Measurements from ENCODE around the gene CELA2A. TPM values are rescaled to one million over a fixed set of nuclear protein-coding genes. Genes with fewer than 3 reads are reported as not detected.
"Not testable (repeated sequence)": the region's sequence is repeated elsewhere in the genome, so short reads cannot be mapped to it uniquely, and the experiment has no call there.

Gene CELA2A
- total RNA-seq, 2 experiments from 2014 or later = not detected

DNA sequence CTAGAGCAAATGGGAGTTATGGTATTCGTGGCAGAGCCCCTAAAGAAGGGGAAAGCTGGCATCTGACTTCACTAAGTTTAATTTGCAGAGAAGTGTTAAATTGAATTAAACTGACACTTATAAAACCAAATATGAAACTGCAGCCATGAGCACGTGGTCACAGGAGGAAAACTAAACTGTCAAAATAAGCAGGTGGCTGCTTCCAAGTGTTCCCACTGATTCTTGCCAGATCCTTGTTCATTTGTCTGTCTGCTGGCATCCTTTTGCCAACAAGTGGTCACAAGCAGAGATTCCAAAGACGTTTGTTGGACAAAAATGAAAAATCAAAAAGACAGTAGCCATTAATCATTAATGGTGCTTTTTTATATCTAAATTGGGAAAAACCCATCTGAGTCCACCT, 12.8 kb downstream of the CELA2A start:
- POLR2A ChIA-PET = no interaction called here
- Histone ChIP-seq H3K4me1 (ENCODE audit: insufficient read depth, low read length, poor library complexity, severe bottlenecking) (no peaks in the 10 kb centered on the region), H3K9me3 (ENCODE audit: low read length) (no peaks in the 10 kb centered on the region), H4K20me1 (ENCODE audit: insufficient read depth, low read length) (no peaks in the 10 kb centered on the region), H3K36me3 (ENCODE audit: insufficient read depth, low read length) (no peaks in the 10 kb centered on the region), H3K79me2 (ENCODE audit: insufficient read depth, low read depth, low read length) (no peaks in the 10 kb centered on the region), H3K4me3 (ENCODE audit: low read depth, low read length, poor library complexity, severe bottlenecking) (no peak overlapping the region), H3K27ac (ENCODE audit: low read depth, low read length, poor library complexity, severe bottlenecking) (no peak overlapping the region), H3K9me2 (ENCODE audit: insufficient read depth, low read length) (no peaks in the 10 kb centered on the region), H2AFZ (ENCODE audit: low read length) (no peak overlapping the region), H3K4me2 (ENCODE audit: low read length) (no peak overlapping the region)
- CTCF ChIA-PET (ENCODE audit: unreplicated experiment) = no interaction called here
- TF ChIP-seq EZH2phosphoT487 (IDR thresholded peaks at IDR 0.05; ENCODE audit: borderline replicate concordance, low read depth, low read length) = no peak
- TF ChIP-seq, protein P1, sequence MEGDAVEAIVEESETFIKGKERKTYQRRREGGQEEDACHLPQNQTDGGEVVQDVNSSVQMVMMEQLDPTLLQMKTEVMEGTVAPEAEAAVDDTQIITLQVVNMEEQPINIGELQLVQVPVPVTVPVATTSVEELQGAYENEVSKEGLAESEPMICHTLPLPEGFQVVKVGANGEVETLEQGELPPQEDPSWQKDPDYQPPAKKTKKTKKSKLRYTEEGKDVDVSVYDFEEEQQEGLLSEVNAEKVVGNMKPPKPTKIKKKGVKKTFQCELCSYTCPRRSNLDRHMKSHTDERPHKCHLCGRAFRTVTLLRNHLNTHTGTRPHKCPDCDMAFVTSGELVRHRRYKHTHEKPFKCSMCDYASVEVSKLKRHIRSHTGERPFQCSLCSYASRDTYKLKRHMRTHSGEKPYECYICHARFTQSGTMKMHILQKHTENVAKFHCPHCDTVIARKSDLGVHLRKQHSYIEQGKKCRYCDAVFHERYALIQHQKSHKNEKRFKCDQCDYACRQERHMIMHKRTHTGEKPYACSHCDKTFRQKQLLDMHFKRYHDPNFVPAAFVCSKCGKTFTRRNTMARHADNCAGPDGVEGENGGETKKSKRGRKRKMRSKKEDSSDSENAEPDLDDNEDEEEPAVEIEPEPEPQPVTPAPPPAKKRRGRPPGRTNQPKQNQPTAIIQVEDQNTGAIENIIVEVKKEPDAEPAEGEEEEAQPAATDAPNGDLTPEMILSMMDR (conservative IDR thresholded peaks at IDR 0.05; ENCODE audit: low read length) = no peak
- intact Hi-C loops (cut with micrococcal nuclease; ENCODE audit: unreplicated experiment) = no loop called here
- no TSS peak for BruUV-seq (replicated peaks)
- DNase-seq (ENCODE audit: low spot score) = no peak

DNA sequence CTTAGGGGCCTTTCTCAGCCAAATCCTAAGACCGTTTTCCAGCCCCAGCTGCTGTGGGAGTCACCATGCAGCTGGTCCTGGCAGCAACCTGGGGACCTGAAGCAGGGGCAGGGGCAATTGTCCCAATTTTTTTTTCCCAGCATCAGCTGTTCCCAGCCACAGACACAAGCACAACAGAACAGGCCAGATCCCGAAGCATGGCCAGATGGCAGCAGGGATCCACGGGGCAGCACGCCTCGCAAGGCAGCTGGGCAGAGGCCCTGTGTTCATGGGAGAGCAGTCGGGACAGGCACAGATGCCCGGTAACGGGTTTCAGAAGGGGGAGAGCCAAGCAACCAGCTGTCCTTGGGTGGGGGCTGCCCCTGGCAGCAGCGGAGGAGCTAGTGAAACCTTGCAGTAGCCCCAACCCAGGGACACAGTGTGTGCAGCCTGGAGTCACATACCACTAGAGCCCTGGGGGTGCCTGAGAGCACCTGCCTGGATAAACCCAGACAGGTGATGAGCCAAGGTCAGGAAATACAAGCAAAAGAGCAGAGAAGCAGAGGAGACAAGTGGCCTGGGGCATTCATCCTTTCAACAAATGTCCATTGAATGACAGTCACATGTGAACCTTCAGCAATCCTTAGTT, 13.4 kb downstream of the CELA2A start:
- DNase-seq (ENCODE audit: low spot score); H3K4me2 ChIP-seq (ENCODE audit: low read length); H3K79me2 ChIP-seq (ENCODE audit: insufficient read depth, low read depth, low read length); H2AFZ ChIP-seq (ENCODE audit: low read length); H3K9me3 ChIP-seq (ENCODE audit: low read length); H3K27ac ChIP-seq (ENCODE audit: low read depth, low read length, poor library complexity, severe bottlenecking); H3K36me3 ChIP-seq (ENCODE audit: insufficient read depth, low read length); H3K9me2 ChIP-seq (ENCODE audit: insufficient read depth, low read length); H3K4me3 ChIP-seq (ENCODE audit: low read depth, low read length, poor library complexity, severe bottlenecking); H3K4me1 ChIP-seq (ENCODE audit: insufficient read depth, low read length, poor library complexity, severe bottlenecking); intact Hi-C loops (cut with micrococcal nuclease; ENCODE audit: unreplicated experiment); CTCF ChIA-PET (ENCODE audit: unreplicated experiment); POLR2A ChIA-PET; H4K20me1 ChIP-seq (ENCODE audit: insufficient read depth, low read length); BruUV-seq (replicated peaks): not testable (repeated sequence)

DNA sequence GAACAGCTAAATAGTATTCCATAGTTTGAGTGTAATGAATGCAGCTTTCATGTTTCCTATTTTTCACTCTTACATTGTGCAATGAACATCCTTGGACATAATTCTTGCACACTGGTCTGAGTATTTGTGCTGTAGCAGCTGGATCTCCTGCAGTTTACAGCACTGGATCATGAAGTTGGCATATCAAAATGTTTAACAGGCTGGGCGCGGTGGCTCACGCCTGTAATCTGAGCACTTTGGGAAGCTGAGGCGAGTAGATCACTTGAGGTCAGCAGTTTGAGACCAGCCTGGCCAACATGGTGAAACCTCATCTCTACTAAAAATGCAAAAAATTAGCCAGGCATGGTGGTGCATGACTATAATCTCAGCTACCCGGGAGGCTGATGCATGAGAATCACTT, 14.5 kb downstream of the CELA2A start:
- CTCF ChIA-PET (ENCODE audit: unreplicated experiment); POLR2A ChIA-PET; H4K20me1 ChIP-seq (ENCODE audit: insufficient read depth, low read length); H3K27ac ChIP-seq (ENCODE audit: low read depth, low read length, poor library complexity, severe bottlenecking); intact Hi-C loops (cut with micrococcal nuclease; ENCODE audit: unreplicated experiment); H3K36me3 ChIP-seq (ENCODE audit: insufficient read depth, low read length); DNase-seq (ENCODE audit: low spot score); H3K4me3 ChIP-seq (ENCODE audit: low read depth, low read length, poor library complexity, severe bottlenecking); H3K9me3 ChIP-seq (ENCODE audit: low read length); H3K9me2 ChIP-seq (ENCODE audit: insufficient read depth, low read length); H3K79me2 ChIP-seq (ENCODE audit: insufficient read depth, low read depth, low read length); BruUV-seq (replicated peaks); H3K4me2 ChIP-seq (ENCODE audit: low read length); H3K4me1 ChIP-seq (ENCODE audit: insufficient read depth, low read length, poor library complexity, severe bottlenecking); H2AFZ ChIP-seq (ENCODE audit: low read length): not testable (repeated sequence)

DNA sequence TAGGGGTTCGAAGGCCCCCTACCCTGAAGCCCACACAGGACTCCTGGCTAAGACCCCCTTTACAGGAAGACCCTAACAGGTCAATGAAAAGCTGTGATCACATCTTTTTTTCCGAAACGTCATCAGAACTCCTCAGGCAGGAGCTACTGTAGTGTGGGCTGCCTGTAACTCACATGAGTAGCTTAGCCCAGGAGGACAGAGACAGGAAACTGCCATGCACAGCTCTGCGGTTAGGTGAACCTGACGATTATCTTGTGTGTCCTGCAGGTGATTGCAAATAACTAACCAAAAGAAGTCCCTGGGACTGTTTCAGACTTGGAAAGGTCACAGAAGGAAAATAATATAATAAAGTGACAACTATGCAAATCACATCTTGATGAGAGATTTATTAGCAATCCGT, 15.2 kb downstream of the CELA2A start:
- H3K4me1 ChIP-seq (ENCODE audit: insufficient read depth, low read length, poor library complexity, severe bottlenecking); CTCF ChIA-PET (ENCODE audit: unreplicated experiment); H3K4me2 ChIP-seq (ENCODE audit: low read length); intact Hi-C loops (cut with micrococcal nuclease; ENCODE audit: unreplicated experiment); H3K4me3 ChIP-seq (ENCODE audit: low read depth, low read length, poor library complexity, severe bottlenecking); H3K27ac ChIP-seq (ENCODE audit: low read depth, low read length, poor library complexity, severe bottlenecking); H3K36me3 ChIP-seq (ENCODE audit: insufficient read depth, low read length); H3K9me2 ChIP-seq (ENCODE audit: insufficient read depth, low read length); H3K9me3 ChIP-seq (ENCODE audit: low read length); H4K20me1 ChIP-seq (ENCODE audit: insufficient read depth, low read length); H3K79me2 ChIP-seq (ENCODE audit: insufficient read depth, low read depth, low read length); DNase-seq (ENCODE audit: low spot score); BruUV-seq (replicated peaks); H2AFZ ChIP-seq (ENCODE audit: low read length): not testable (repeated sequence)
- POLR2A ChIA-PET = interaction anchor here (0.6 kb wide), 1 partner anchor 34 kb away, joined by 3 read pairs; no protein-coding TSS in a partner anchor
